NCI-H1417 (cell line): ENCODE measurements around the gene CCL8.
A peak's percentile ranks its signal among the peaks of the same experiment; 100 is the strongest.
"Not testable (repeated sequence)": the region's sequence is repeated elsewhere in the genome, so short reads cannot be mapped to it uniquely, and the experiment has no call there.

Source experiments
- DNase-seq, 3 experiments: peaks; one replicate each; lab custom pipeline; 2025; lab: John Stamatoyannopoulos, UW

The CCL8 gene

DNA sequence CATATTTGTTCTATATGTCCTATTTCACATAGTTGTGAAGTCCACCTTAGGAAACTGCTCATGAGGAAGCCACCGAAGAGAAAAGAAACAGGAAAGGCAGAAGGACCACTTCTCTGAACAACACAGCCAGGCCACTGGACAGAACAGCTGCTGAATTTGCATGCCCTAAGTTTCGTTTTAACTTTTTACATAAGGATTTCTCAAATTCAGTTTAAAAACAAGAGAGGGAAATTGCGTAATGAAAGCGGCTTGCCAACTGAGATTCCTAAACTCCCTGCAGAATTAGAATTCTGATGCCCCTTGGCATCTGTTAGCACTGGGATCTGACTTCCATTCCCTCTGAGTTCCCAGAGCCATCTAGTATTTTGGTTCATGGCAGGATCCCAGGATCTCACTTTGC, 5.0 kb upstream of the CCL8 start:
- DNase-seq, result no peak

DNA sequence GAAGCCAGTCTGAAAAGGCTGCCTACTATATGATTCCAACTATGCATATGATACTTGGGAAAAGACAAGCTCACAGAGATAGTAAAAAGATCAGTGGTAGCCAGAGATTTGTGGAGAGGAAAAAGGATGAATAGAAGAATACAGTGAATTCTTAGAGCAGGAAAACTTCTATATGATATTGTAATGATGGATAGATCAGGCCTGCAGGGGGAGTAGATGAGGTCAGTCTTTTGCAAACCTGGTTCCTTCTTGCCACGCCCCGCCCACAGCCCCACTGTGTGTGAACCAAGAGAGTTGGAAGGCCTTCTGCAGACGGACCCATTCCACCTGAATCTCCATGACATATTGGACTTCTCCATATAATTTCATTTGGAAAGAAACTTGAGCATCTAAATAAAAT, 761 bp upstream of the CCL8 start:
- no peak for DNase-seq

DNA sequence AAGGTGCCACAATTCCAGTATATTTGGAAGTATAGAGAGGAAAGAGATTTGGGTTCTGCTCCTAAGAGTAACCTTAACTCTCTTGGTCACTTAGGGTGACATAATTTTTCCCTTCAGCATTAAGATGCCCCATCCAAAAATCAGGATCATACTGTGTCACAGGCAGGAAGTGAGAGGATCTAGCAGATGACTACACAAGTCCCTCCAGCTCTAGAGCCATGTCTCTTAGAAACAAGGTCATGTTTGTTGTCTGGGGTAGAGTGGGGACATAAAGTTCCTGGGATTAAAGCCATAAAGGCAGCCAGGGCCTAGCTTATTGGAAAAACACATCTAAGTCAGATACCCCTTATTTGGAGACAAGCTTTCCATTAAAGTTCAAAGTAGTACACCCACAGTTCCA, 2.7 kb downstream of the CCL8 start:
- no peak for DNase-seq

DNA sequence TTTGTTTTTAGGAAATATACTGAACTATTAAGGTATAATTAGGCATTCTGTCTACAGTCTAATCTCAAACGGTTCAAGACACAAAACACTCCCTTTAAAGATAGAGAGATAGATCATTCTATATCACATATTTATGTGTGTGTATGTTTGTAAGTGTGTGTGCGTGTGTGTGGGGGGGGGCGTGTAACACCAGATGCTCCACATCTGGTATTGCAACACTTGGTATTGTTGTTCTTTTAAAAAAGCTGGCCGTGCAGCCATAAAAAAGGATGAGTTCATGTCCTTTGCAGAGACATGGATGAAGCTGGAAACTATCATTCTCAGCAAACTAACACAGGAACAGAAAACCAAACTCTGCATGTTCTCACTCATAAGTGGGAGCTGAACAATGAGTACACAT, 8.3 kb downstream of the CCL8 start:
- not testable (repeated sequence) for DNase-seq

DNA sequence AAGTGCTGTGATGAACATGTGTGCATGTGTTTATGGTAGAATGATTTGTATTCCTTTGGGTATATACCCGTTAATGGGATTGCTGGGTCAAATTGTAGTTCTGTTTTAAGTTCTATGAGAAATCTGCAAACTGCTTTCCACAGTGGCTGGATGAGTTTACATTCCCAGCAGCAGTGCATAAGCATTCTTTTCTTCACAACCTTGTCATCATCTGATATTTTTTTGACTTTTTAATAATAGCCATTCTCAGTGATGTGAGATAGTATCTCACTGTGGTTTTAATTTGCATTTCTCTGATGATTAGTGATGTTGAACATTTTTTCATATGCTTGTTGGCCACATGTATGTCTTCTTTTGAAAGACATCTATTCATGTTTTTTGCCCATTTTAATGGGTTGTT, 18.5 kb downstream of the CCL8 start:
- no peak for DNase-seq

DNA sequence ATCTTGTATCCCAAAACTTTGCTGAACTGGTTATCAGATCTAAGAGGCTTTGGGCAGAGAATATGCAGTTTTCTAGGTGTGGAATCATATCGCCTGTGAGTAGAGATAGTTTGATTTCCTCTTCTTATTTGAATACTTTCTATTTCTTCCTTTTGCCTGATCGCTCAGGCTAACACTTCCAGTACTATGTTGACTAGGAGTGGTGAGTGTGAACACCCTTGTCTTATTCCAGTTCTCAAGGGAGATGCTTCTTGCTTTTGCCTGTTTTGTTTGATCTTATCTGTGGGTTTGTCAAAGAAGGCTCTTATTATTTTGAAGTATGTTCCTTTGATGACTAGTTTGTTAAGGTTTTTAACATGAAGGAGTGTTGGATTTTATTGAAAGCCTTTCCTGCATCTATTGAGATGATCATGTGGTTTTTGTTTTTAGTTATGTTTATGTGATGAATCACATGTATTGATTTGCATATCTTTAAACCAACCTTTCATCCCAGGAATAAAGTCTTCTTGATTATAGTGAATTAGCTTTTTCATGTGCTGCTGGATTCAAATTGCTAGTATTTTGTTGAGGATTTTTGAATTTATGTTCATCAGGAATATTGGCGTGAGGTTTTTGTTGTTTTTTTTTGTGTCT, 20.0 kb downstream of the CCL8 start:
- no peak for DNase-seq

DNA sequence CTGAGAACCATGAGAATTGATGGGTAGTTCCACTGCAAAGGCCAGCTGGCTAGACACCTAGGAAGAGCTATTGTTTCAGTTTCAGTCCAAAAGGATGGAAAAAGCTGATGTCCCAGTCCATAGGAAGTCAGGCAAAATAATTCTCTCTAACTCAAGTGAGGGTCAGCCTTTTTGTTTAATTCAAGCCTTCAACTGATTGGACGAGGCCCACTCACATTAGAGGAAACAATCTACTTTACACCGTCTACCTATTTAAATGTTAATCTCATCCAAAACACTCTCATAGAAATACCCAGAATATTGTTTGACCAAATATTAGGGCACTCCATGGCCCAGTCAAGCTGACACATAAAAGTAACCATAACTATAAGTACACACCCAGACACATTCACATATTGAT, 22.7 kb downstream of the CCL8 start:
- DNase-seq, result no peak

DNA sequence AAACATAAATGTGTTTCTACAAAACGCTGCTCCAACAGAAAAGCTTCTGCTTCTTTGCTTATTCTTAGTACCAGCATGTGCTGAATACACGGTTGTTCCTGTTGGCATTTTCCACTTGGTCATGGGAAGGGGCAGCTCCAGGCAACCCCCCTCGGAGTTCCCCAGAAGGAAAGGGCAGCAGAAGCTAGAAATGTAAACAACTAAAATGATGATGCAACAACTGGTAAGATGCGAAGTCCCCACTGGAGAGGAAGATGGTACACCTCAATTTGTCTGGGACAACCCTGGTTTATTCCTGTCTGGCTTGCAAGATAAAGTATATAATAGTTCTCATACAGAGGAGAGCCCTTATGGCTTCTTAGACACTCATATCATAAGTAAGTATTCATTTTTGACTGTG, 27.8 kb downstream of the CCL8 start:
- DNase-seq, result no peak

DNA sequence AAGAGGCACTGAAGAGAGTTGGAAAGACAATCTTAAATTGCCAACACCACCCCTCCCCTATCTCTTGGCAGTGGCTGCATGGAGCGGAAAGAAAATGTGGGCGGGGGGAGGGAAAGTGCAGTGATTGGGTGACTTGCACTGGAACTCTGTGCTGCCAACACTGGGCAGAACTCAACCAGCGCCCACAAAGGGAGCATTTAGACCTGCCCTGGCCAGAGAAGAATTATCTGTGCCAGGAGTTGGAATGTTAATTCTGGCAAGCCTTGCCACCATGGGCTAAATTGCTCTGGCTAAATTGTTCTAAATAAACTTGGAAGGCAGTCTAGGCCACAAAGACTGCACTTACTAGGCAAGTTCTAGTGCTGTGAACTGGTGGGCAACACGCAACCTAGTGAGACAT, 30.5 kb downstream of the CCL8 start:
- no peak for DNase-seq

DNA sequence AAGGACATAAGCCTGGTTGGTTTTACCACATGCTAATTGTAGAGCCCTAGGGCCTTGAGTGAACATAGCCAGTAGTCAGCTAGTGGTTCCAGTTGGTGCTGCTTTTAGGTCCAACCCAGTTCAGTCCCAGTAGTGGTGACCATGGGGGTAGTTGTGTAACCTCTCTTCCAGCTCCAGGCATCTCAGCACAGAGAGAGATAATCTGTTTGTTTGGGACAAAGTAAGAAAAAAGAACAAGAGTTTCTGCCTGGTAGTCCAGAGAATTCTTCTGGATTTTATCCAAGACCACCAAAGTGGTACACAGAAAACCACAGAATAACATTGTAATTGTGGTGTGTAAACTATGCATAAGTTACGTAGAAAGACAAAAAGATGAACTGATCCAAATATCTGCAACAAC, 31.9 kb downstream of the CCL8 start:
- DNase-seq, result no peak

DNA sequence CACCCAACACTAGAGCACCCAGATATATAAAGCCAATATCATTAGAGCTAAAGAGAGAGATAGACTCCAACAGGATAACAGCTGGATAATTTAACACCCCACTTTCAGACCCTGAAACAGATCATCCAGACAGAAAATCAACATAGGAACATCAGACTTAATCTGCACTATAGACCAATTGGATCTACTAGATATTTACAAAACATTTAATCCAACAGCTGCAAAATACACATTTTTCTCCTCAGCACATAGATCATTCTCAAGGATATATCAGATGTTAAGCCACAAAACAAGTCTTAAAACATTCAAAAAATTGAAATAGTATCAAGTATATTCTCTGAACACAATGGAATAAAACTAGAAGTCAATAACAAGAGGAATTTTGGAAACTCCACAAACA, 33.0 kb downstream of the CCL8 start:
- DNase-seq, result no peak

DNA sequence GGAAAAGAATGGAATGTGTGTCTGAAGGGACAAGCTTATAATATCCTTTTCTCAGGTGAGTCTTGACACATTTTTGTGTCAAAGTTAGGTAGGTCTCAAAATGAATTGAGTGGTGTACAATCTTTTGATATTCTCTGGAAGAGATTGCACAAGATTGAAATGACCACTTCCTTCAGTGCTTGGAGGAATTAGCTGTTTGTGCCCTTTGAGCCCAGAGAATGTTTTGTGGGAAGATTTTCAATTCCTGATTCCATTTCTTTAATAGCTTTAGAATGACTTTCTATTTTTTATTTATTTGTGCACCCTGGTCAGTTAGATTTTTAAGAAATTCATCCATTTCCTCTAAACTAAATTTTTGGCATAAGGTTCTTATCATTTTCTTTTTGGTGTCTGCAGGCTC, 35.4 kb downstream of the CCL8 start:
- DNase-seq, result no peak

DNA sequence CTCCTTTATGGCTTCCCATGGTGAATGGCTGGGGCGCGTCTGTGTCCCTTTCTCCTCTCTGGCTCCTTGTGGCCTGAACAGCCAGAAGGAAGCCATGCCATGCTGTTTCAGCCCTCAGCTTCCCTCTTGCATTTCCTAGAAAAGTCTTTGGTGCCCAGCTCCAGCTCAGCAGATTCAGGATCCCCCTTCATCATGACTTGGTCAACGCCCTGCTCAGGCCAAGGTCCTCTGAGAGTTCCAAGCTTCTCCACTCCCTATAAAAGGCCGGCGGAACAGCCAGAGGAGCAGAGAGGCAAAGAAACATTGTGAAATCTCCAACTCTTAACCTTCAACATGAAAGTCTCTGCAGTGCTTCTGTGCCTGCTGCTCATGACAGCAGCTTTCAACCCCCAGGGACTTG, 37.0 kb downstream of the CCL8 start, which contains the start of gene CCL13:
TSS of gene CCL13 (plus strand) at position 287 of the 400 bp plus-strand sequence. CDS start at position 334, 47 bp downstream.
- DNase-seq, result no peak

DNA sequence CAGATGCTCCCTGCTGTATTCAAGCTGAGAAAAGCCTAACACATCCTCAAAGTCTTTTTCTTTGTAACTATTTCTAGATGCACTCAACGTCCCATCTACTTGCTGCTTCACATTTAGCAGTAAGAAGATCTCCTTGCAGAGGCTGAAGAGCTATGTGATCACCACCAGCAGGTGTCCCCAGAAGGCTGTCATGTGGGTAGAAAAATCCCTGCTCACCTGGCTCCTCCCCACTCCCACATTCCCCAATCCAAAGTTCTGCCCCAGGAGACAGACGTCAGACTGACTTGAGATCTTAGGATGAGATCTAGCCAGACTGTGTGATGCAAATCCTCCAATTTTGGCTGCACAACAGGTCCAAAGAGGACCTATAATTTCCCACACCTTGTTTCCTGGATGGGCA, 38.2 kb downstream of the CCL8 start:
- DNase-seq, result peak in 1 of 3 experiments; percentile 10

DNA sequence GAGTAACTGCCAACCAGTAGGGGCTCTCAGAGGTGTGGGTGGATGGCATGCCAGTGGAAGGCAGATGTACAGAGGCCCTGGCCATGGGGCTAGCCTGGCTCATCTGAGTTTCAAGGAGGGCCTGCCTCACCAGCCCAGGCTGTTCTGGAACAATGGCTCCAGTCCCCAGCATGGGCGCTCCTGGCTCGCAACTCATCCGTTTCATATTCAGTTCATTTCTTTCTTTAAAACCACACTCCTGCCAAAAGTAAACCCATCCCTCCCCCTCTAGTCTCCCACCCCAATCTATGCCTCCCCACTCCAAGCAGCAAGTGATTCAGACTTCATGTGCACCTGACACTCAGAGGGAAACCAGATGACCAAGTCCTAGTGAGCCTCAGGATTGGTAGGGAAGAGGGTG, 39.4 kb downstream of the CCL8 start:
- DNase-seq, result no peak

DNA sequence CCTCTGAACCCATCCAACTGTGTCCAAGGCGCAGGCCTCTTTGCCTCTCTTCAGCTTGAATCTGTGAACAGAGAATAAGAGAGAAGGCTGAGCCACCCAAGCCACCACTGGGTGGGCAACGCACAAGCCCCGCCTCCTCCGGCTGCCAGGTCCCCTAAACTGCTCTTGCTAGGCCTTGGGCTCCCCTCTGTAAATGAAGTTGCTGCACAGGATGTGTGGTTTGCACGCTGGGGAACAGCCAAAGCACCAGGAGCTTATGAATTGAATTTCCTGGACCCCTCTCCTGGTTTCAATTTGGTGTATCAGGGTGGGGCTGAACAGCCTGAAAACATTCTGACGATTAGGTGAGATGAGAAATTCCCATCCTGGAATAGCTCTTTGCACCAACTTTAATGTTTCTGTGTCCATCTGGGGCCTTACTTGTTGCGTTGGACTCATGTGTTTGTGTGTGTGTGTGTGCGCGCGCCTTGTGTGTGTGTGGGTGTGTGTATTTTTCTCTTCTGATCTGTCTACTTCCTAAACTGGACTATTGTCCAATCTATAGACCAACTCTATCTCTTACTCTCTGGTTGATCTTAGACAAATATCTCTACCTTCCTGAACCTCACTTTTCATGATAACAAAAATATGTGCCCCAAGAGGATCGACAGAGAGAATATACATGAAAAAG, 41.5 kb downstream of the CCL8 start:
- no peak for DNase-seq

DNA sequence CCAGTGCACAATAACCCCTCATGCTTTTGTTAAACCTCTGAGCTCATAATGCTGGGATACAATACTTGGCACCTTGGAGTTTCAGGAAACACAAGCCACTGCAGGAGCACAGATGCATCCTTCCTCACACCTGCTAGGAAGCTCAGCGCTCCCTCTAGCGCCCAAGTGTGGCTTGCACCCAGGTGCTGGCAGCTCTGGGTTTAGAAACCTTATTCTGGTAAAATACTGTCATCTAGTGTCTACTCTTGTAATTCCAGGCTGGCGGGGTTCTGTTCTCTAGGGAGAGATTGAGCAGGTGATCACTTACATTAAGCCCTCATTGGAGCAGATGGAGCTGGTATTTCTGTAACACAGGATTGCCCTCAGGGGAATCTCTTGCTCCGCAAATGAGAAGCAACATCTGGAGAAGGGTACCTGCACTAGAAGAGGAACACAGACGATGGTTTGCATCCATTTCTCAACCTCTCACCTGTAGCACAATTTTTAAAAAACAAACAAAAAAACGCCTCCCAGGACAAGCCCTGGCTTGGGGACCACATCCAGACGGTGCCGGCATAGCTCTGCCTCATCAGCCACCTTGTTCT, 42.3 kb downstream of the CCL8 start:
- DNase-seq, result peak; percentile 77 to 98 (median 90)

DNA sequence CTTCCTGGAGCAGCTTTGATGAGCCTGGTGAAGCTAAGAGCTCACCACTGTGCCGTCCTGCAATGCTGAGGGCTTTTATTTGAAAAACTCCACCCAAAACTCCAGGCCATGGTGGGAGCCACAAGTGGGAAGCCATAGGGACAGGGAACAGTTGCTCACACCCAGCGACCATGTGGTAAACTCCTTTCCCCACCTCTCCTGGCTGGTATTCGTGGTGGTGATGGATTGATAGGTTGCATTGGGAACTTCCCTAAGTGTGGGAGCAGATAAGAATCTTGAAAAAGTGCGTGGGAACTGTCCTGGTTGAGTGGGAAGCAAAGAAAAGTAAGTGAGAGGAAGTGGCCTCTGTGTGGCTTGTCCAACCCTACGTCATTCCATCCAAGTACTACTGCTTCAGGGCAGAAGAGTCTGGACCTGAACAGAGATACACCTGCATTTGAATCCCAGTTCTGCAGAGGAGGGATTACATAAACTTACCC, 44.0 kb downstream of the CCL8 start, which contains the start of gene CCL1:
TSS of gene CCL1 (minus strand) at position 51 of the 479 bp plus-strand sequence. CDS start 72 bp downstream, outside the sequence.
- DNase-seq, result no peak

DNA sequence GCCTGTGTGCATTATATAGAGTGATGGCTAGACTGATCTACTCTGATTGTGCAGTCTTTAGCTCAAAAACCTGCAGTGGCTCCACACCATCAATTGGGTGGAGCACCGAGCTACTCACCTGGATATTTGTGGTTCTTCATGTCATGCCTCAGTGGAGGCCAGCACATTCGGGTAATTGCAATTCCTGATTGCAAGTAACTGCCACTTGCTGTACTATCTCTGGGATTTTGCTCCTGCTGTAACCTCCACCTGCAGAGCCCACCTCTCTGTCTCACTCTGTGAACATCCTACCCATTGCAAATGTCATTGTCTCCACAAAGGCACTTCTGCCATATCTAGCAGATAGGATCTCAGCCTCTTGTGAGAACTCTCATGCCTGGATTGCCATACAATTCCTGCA, 45.5 kb downstream of the CCL8 start:
- peak in 1 of 3 experiments; percentile 84 for DNase-seq

DNA sequence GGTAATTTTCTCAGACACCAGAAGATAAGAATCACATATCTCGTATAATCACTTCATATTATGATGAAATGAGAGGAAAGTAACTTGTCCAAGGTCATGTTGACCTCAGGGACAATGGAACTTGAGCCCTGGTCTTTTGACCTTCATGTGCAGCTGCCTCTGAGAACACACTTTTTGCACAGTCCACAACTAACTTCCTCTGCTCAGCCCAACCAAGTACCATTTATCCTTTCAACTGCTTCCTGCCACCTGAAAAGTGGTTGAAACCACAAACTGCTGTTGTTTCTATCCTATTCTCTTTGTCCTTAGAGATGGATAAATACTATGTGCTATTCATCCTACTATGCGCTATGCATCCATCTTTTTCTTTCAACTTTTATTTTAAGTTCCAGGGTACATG, 46.1 kb downstream of the CCL8 start:
- DNase-seq, result no peak

DNA sequence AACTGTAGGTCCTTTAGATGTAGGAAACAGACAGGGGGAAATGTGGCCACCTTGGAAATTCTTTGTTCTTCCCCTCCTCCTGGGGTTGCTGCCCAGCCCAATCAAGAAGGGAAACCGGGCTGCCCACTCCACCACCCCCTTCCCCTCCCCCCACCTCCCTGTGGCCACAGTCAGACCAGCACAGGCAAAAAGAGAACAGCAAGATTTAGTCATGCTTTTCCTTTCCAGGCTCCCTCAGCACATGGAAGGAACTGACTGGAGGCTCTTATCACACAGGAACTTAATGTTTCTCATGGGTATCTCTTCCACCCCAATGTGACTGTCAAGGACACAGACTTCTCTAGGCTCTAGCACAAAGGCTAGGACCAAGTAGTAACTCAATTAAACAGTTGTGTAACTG, 46.8 kb downstream of the CCL8 start:
- DNase-seq, result no peak

DNA sequence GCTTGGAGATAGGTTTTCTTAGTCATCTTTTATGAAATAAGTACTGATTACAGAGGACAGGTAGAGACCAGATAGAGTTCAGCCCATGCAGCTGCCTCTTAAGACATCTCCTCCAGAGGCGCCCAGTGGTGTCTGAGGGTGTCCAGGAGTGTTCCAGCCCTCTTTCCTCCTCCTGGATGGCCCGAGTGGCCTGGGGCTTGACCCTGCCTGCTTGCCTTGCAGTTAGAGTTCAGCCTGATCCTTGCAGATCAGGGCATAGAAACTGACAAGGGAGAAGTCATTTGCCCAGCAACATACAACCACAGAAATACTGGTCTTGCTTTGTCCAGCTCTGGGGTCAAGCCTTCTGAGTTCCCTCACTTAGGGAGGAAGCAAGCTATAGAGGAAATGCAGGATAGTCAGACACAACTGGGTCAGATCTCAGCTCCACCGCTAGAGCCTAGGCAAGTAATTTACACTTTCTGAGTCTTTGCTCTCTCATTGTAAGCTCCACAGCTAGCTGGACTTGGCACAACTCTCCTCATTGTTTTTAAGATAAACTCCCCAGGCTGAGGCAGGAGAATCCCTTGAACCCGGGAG, 47.4 kb downstream of the CCL8 start:
- DNase-seq, result no peak
